IPS DF 19.7 (cell line): ENCODE measurements around the gene CD302.
"Not testable (repeated sequence)": the region's sequence is repeated elsewhere in the genome, so short reads cannot be mapped to it uniquely, and the experiment has no call there.

Experiments used
- DNase-seq: peaks from one replicate; pipeline ENCODE4 v3.0.0-alpha.2; 2013; ENCODE audit warnings: low read depth, low spot score

The CD302 gene

GRCh38 chr2:159797543-159798375, at the start of gene CD302:
TSS of gene CD302 (minus strand) at chr2:159798208. CDS start at chr2:159798198, 10 bp downstream.
- no peak for DNase-seq

- DNase-seq, result no peak
These were observed 48.6 kb upstream of the CD302 start for GRCh38 chr2:159846564-159846963.

GRCh38 chr2:159840616-159841015, 42.6 kb upstream of the CD302 start:
- DNase-seq, result no peak

GRCh38 chr2:159832858-159833257, 34.9 kb upstream of the CD302 start:
- DNase-seq, result no peak

- DNase-seq, result no peak
These were observed 34.0 kb upstream of the CD302 start for GRCh38 chr2:159832026-159832425.

- no peak for DNase-seq
These were observed 31.4 kb upstream of the CD302 start for GRCh38 chr2:159829376-159829775.

GRCh38 chr2:159828738-159829137, 30.7 kb upstream of the CD302 start:
- no peak for DNase-seq

GRCh38 chr2:159822478-159822833, 24.4 kb upstream of the CD302 start:
- not testable (repeated sequence) for DNase-seq

GRCh38 chr2:159821775-159822477, 23.9 kb upstream of the CD302 start:
- not testable (repeated sequence) for DNase-seq

GRCh38 chr2:159818940-159819339, 20.9 kb upstream of the CD302 start:
- DNase-seq, result no peak

GRCh38 chr2:159817283-159817682, 19.3 kb upstream of the CD302 start:
- DNase-seq, result no peak

- no peak for DNase-seq
These were observed 13.2 kb upstream of the CD302 start for GRCh38 chr2:159811232-159811631.

GRCh38 chr2:159808032-159808425, 10.0 kb upstream of the CD302 start:
- DNase-seq, result no peak

GRCh38 chr2:159807183-159808031, 9.4 kb upstream of the CD302 start:
- no peak for DNase-seq

- DNase-seq, result no peak
These were observed 6.9 kb upstream of the CD302 start for GRCh38 chr2:159804941-159805340.

GRCh38 chr2:159803235-159803962, 5.4 kb upstream of the CD302 start:
- no peak for DNase-seq

- no peak for DNase-seq
These were observed 4.7 kb upstream of the CD302 start for GRCh38 chr2:159802673-159803072.

GRCh38 chr2:159799833-159800232, 1.8 kb upstream of the CD302 start:
- no peak for DNase-seq

GRCh38 chr2:159798376-159798725, 343 bp upstream of the CD302 start:
- DNase-seq, result no peak

- no peak for DNase-seq
These were observed 824 bp downstream of the CD302 start for GRCh38 chr2:159797225-159797542.

GRCh38 chr2:159795841-159796690, 1.9 kb downstream of the CD302 start:
- DNase-seq, result no peak
